GM23338 (cell line): Measurements from ENCODE around the gene FAM43A. TPM values are rescaled to one million over a fixed set of nuclear protein-coding genes. Genes with fewer than 3 reads are reported as not detected.

Experiments
- ATAC-seq: fragments of 200-7000 bp; cut with Tn5 transposase; 3 replicates; pipeline ENCODE4 v1.9.1; 2020
- DNase-seq: peaks from one replicate; pipeline ENCODE4 v3.0.0-alpha.2; 2015; ENCODE audit warnings: low spot score
- H2AFZ ChIP-seq: fragments of 200-600 bp; sonication (generic); 2 replicates; pipeline ENCODE4 v1.8.0; 2016; ENCODE audit warnings: antibody characterized with exemption, mild to moderate bottlenecking, moderate library complexity
- H3F3A ChIP-seq: fragments of 200-600 bp; sonication (generic); replicated peaks from 2 replicates; pipeline ENCODE4 v1.8.0; 2017; ENCODE audit warnings: antibody characterized with exemption, mixed run types, low read depth
- H3K27ac ChIP-seq: fragments of 200-600 bp; sonication (generic); 2 replicates; pipeline ENCODE4 v1.6.1; 2016; ENCODE audit warnings: low read depth
- H3K27me3 ChIP-seq: fragments of 200-600 bp; sonication (generic); 2 replicates; pipeline ENCODE4 v1.8.0; 2016; ENCODE audit warnings: mild to moderate bottlenecking, mixed run types, moderate library complexity; ENCODE audit not compliant: insufficient read depth
- H3K36me3 ChIP-seq: fragments of 200-600 bp; sonication (generic); 2 replicates; pipeline ENCODE4 v1.8.0; 2016; ENCODE audit warnings: mild to moderate bottlenecking; ENCODE audit not compliant: insufficient read depth
- H3K4me1 ChIP-seq: fragments of 200-600 bp; sonication (generic); 2 replicates; pipeline ENCODE4 v1.8.0; 2016; ENCODE audit warnings: mild to moderate bottlenecking, moderate library complexity; ENCODE audit not compliant: insufficient read depth
- H3K4me2 ChIP-seq: fragments of 200-600 bp; sonication (generic); 2 replicates; pipeline ENCODE4 v1.7.1; 2017; ENCODE audit warnings: mixed run types
- H3K4me3 ChIP-seq: fragments of 200-600 bp; sonication (generic); 2 replicates; pipeline ENCODE4 v1.6.1; 2016; ENCODE audit warnings: mixed run types
- H3K79me2 ChIP-seq: fragments of 200-600 bp; sonication (generic); replicated peaks from 2 replicates; pipeline ENCODE4 v1.8.0; 2017; ENCODE audit warnings: mild to moderate bottlenecking; ENCODE audit not compliant: insufficient read depth
- H3K9me2 ChIP-seq: fragments of 200-600 bp; sonication (generic); 2 replicates; pipeline ENCODE4 v1.8.0; 2017; ENCODE audit not compliant: insufficient read depth
- H4K20me1 ChIP-seq: fragments of 200-600 bp; sonication (generic); replicated peaks from 2 replicates; pipeline ENCODE4 v1.8.0; 2017; ENCODE audit warnings: mild to moderate bottlenecking; ENCODE audit not compliant: insufficient read depth
- H3K27ac Mint-ChIP-seq: 2 replicates; pipeline ENCODE4 v1.8.0; 2020; ENCODE audit warnings: inconsistent platforms, mild to moderate bottlenecking, moderate library complexity, mixed read lengths
- H3K27me3 Mint-ChIP-seq: 3 replicates; pipeline ENCODE4 v1.8.0; 2022; ENCODE audit warnings: low read depth, mild to moderate bottlenecking, moderate library complexity, mixed read lengths, inconsistent platforms; ENCODE audit not compliant: insufficient read depth, poor library complexity
- H3K36me3 Mint-ChIP-seq: 3 replicates; pipeline ENCODE4 v1.8.0; 2021; ENCODE audit warnings: low read depth, mild to moderate bottlenecking, inconsistent platforms, moderate library complexity, mixed read lengths
- H3K4me1 Mint-ChIP-seq: 3 replicates; pipeline ENCODE4 v1.8.0; 2020; ENCODE audit warnings: mild to moderate bottlenecking, inconsistent platforms, mixed read lengths
- H3K4me3 Mint-ChIP-seq: 3 replicates; pipeline ENCODE4 v1.8.0; 2021; ENCODE audit warnings: moderate library complexity, mild to moderate bottlenecking, inconsistent platforms, mixed read lengths
- H3K9me3 Mint-ChIP-seq: 3 replicates; pipeline ENCODE4 v1.8.0; 2020; ENCODE audit warnings: moderate library complexity, mild to moderate bottlenecking, inconsistent platforms, mixed read lengths
- CREB1 ChIP-seq: fragments of 250-450 bp; sonication (Bioruptor Pico); IDR thresholded peaks from 2 replicates; pipeline ENCODE4 v1.5.0; 2020; ENCODE audit warnings: low read depth, mild to moderate bottlenecking, moderate library complexity
- CTCF ChIP-seq, 2 experiments: fragments of 200-600 bp in 1 of 2; sonication (generic) in 1 of 2; conservative IDR thresholded peaks; 2 replicates each; pipeline versions ENCODE4 v1.5.1 to v1.6.1; 2016 to 2017; ENCODE audit warnings: antibody characterized with exemption in 2 of 2, low read depth in 2 of 2, mild to moderate bottlenecking in 2 of 2, moderate library complexity in 1 of 2
- EZH2phosphoT487 ChIP-seq: fragments of 200-600 bp; sonication (generic); IDR thresholded peaks from one replicate; pipeline ENCODE4 v1.8.1; 2018; ENCODE audit warnings: antibody characterized with exemption; ENCODE audit not compliant: unreplicated experiment
- POLR2AphosphoS5 ChIP-seq: IDR thresholded peaks from 2 replicates; pipeline ENCODE4 v1.6.1; 2016; ENCODE audit warnings: antibody characterized with exemption, low read depth
- REST ChIP-seq: IDR thresholded peaks from one replicate; pipeline ENCODE4 v1.6.1; 2018; ENCODE audit warnings: antibody characterized with exemption; ENCODE audit not compliant: unreplicated experiment
- STAT1 ChIP-seq: IDR thresholded peaks from one replicate; pipeline ENCODE4 v1.6.1; 2016; ENCODE audit warnings: antibody characterized with exemption; ENCODE audit not compliant: unreplicated experiment
- ZNF331 ChIP-seq: fragments of 250-450 bp; sonication (Bioruptor Pico); IDR thresholded peaks from 2 replicates; pipeline ENCODE4 v1.5.0; 2020; ENCODE audit warnings: low read depth, mild to moderate bottlenecking, moderate library complexity
- polyA plus RNA-seq: library from polyadenylated mRNA; unstranded; fragments of >200 nt; fragmentation: Nextera tagmentation; extraction: Ambion mirVana; gene quantifications from 2 replicates; pipeline ENCODE4 v1.2.1, GENCODE V29; 2016
- total RNA-seq: library from RNA; depleted of rRNA; stranded (reverse); fragments of >200 nt; shearing (Covaris generic); gene quantifications from 2 replicates; pipeline ENCODE4 v1.2.3, GENCODE V29; 2014
- TF ChIP-seq, protein P1 (sequence below): IDR thresholded peaks from 2 replicates; pipeline ENCODE4 v1.6.1; 2016; ENCODE audit warnings: antibody characterized with exemption

FAM43A gene
- total and polyA plus RNA-seq, 2 experiments from 2014 or later, result 2.4 to 6.4 TPM

GRCh38 chr3:194673761-194674160 lies 11.9 kb upstream of the FAM43A start (continued):
- TF ChIP-seq REST, result no peak
- TF ChIP-seq EZH2phosphoT487, result no peak
- no peak for TF ChIP-seq STAT1
- no peak for TF ChIP-seq ZNF331
- TF ChIP-seq CTCF (conservative IDR thresholded peaks at IDR 0.05; ENCODE audit: low read depth in 2 of 2), result no peak
- no peak for TF ChIP-seq CREB1 (CRISPR knock-in tag)

DNA sequence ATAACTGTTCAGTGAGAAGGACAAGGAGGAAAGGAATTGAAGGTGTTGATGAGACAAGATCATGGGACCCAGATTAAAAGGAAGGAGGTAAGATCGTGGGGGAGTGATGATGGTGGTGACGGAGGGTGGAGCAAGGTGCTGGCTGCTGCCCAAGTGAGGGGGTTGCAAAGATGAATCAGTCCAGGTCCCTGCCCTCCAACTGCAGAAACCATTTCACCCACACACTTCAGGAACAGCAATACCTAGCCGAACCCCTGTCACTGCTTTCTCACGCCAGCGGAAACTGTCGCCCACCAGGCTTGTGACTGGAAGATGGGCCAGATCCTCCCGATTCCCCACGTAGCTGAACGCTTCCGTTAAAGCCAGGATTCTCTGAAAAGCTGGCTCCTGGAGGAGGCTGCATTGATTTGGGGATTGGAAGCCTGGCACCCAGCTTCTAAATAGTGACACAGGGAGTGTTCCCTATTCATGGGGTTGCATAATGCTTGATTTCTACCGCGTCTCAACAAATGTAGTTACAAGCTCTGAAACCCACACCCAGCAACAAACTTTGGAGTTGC lies 10.5 kb upstream of the FAM43A start:
- H4K20me1 ChIP-seq, result peaks cover 9% of the 10 kb centered on the region
- no peak overlapping the region for H3K4me3 ChIP-seq
- H3K4me2 ChIP-seq, result no peak overlapping the region
- peaks cover 17% of the 10 kb centered on the region for H3K79me2 ChIP-seq
- Mint-ChIP-seq H3K9me3 (no peaks in the 10 kb centered on the region), H3K4me1 (peaks cover 9% of the 10 kb centered on the region), H3K27me3 (peaks cover 4% of the 10 kb centered on the region), H3K4me3 (no peak overlapping the region), H3K27ac (no peak overlapping the region), H3K36me3 (no peaks in the 10 kb centered on the region)
- H3K4me1 ChIP-seq, result peaks cover 3% of the 10 kb centered on the region
- H3F3A ChIP-seq, result no peaks in the 10 kb centered on the region
- peaks cover 3% of the 10 kb centered on the region; the same call in 1 of the 2 replicates for H3K36me3 ChIP-seq
- H2AFZ ChIP-seq, result peak overlapping the region; percentile 23; the same call in 1 of the 2 replicates
- no peak for ATAC-seq
- no peaks in the 10 kb centered on the region for H3K9me2 ChIP-seq
- no peaks in the 10 kb centered on the region for H3K27me3 ChIP-seq
- no peak for DNase-seq
- H3K27ac ChIP-seq, result no peak overlapping the region
- TF ChIP-seq ZNF331 (no peak), EZH2phosphoT487 (no peak), POLR2AphosphoS5 (no peak), REST (no peak)
- TF ChIP-seq, protein P1, sequence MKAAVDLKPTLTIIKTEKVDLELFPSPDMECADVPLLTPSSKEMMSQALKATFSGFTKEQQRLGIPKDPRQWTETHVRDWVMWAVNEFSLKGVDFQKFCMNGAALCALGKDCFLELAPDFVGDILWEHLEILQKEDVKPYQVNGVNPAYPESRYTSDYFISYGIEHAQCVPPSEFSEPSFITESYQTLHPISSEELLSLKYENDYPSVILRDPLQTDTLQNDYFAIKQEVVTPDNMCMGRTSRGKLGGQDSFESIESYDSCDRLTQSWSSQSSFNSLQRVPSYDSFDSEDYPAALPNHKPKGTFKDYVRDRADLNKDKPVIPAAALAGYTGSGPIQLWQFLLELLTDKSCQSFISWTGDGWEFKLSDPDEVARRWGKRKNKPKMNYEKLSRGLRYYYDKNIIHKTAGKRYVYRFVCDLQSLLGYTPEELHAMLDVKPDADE, result no peak
